ENCODE measurements around the gene PGPEP1. TPM values are rescaled to one million over a fixed set of nuclear protein-coding genes. Genes with fewer than 3 reads are reported as not detected.

PGPEP1 gene
- total RNA-seq, 2 donors from 2014 or later: 42.8 to 48.6 TPM

Small RNAs within 50 kb of the gene (microRNA-seq; reads per million reads assigned to microRNA genes)
- gene MIR3189 (ENCODE audit: borderline microRNAs expressed in 2 of 2): 0 to 0.26 reads per million in 2 donors

Other genes with a start within 250 kb of the PGPEP1 start
- 1 to 10 TPM; 5.6 to 7.1 TPM for gene MAST3, start 242.8 kb upstream of the PGPEP1 start, total RNA-seq
- 10 to 100 TPM; 11.5 to 13.0 TPM for gene PIK3R2, start 187.4 kb upstream of the PGPEP1 start, total RNA-seq
- gene IFI30, start 166.8 kb upstream of the PGPEP1 start, total RNA-seq: 10 to 100 TPM; 60.7 to 76.7 TPM
- gene MPV17L2, start 147.4 kb upstream of the PGPEP1 start, total RNA-seq: 1 to 10 TPM; 6.1 to 6.6 TPM
- gene RAB3A, start 136.6 kb upstream of the PGPEP1 start, total RNA-seq: 1 to 10 TPM; 1.9 to 2.9 TPM
- 1 to 10 TPM in 1 of 2 donors, under 1 TPM in 1; 0.90 to 1.1 TPM for gene PDE4C, start 114.2 kb upstream of the PGPEP1 start, total RNA-seq
- 1 to 10 TPM; 2.6 to 4.9 TPM for gene IQCN, start 66.1 kb upstream of the PGPEP1 start, total RNA-seq
- 100 to 1,000 TPM; 192 to 231 TPM for gene JUND, start 59.0 kb upstream of the PGPEP1 start, total RNA-seq
- 10 to 100 TPM; 44.4 to 46.9 TPM for gene LSM4, start 17.5 kb upstream of the PGPEP1 start, total RNA-seq
- 1 to 10 TPM; 3.1 to 4.5 TPM for gene GDF15, start 45.6 kb downstream of the PGPEP1 start, total RNA-seq
- gene LRRC25, start 57.0 kb downstream of the PGPEP1 start, total RNA-seq: 10 to 100 TPM in 1 of 2 donors, 1 to 10 TPM in 1; 6.8 to 16.8 TPM
- 10 to 100 TPM; 54.4 to 56.9 TPM for gene SSBP4, start 78.8 kb downstream of the PGPEP1 start, total RNA-seq
- gene ISYNA1, start 97.5 kb downstream of the PGPEP1 start, total RNA-seq: 10 to 100 TPM; 27.5 to 28.1 TPM
- 10 to 100 TPM; 19.5 to 20.7 TPM for gene ELL, start 181.5 kb downstream of the PGPEP1 start, total RNA-seq
- 100 to 1,000 TPM; 189 to 224 TPM for gene FKBP8, start 203.0 kb downstream of the PGPEP1 start, total RNA-seq
- gene KXD1, start 217.3 kb downstream of the PGPEP1 start, total RNA-seq: 10 to 100 TPM; 63.9 to 75.2 TPM
- gene UBA52, start 231.3 kb downstream of the PGPEP1 start, total RNA-seq: 100 to 1,000 TPM; 725 to 767 TPM
- gene REX1BD, start 248.2 kb downstream of the PGPEP1 start, total RNA-seq: 10 to 100 TPM; 38.0 to 48.1 TPM